Tibial artery (tissue), 4 donors: ENCODE data around the gene GRM7.

Source experiments
- DNase-seq, 2 donors: peaks; one replicate each; pipeline ENCODE4 v3.0.0-alpha.2; 2019
- H3K27ac ChIP-seq, 2 donors: fragments of 200-600 bp; sonication (generic) in 1 of 2; 1 replicate in 1 of 2; 2 replicates in 1 of 2; pipeline ENCODE4 v1.5.1; 2018 to 2019; ENCODE audit warnings: mild to moderate bottlenecking in 1 of 2
- H3K27me3 ChIP-seq, 2 donors: fragments of 200-600 bp; sonication (generic) in 1 of 2; one replicate each; pipeline versions ENCODE4 v1.5.1 to v1.6.0; 2016 to 2019
- H3K36me3 ChIP-seq, 3 donors: fragments of 200-600 bp; sonication (generic) in 2 of 3; one replicate each; pipeline ENCODE4 v1.5.1; 2016 to 2019; ENCODE audit warnings: mild to moderate bottlenecking in 2 of 3
- H3K4me1 ChIP-seq, 4 donors: fragments of 200-600 bp; sonication (generic) in 2 of 4; 1 replicate in 3 of 4; 2 replicates in 1 of 4; pipeline ENCODE4 v1.5.1; 2016 to 2019
- H3K4me3 ChIP-seq, 2 donors: fragments of 200-600 bp; sonication (generic) in 1 of 2; 1 replicate in 1 of 2; 2 replicates in 1 of 2; pipeline ENCODE4 v1.5.1; 2018 to 2019; ENCODE audit warnings: mild to moderate bottlenecking in 2 of 2
- H3K9me3 ChIP-seq, 3 donors: fragments of 200-600 bp; sonication (generic) in 1 of 3; one replicate each; pipeline ENCODE4 v1.5.1; 2016 to 2019
- intact Hi-C: fragments of 100-400 bp; cut with DNase I; formaldehyde crosslinking; loops from one replicate; pipeline ENCODE4 v1.15.0; 2023; ENCODE audit warnings: low total_unique reads
- TF ChIP-seq, protein P1 (sequence below), 2 experiments: fragments of 200-600 bp in 1 of 2; fragments of 450-650 bp in 1 of 2; IDR thresholded peaks; one replicate each; pipeline ENCODE4 v1.5.1; 2017 to 2019; ENCODE audit warnings: antibody characterized with exemption in 2 of 2, mild to moderate bottlenecking in 1 of 2, moderate library complexity in 1 of 2

The GRM7 gene

DNA sequence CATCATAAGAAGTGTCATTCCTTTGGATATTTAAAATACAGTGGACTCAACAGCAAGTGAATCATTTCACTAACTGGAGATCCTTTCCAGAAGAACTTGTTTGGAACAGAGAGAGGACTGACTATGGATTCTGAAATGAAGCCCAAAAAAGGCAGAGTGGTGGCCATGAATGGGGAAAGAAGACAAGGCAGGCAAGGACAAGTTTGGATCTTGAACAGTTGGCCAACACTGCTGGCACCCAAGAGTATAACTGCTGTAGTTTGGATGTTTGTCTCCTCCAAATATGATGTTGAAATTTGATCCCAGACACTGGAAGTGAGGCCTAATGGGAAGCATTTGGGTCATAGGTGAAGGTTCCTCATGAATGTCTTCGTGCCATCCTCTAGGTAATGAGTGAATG is 686.9 kb downstream of the GRM7 start:
- TF ChIP-seq, protein P1, sequence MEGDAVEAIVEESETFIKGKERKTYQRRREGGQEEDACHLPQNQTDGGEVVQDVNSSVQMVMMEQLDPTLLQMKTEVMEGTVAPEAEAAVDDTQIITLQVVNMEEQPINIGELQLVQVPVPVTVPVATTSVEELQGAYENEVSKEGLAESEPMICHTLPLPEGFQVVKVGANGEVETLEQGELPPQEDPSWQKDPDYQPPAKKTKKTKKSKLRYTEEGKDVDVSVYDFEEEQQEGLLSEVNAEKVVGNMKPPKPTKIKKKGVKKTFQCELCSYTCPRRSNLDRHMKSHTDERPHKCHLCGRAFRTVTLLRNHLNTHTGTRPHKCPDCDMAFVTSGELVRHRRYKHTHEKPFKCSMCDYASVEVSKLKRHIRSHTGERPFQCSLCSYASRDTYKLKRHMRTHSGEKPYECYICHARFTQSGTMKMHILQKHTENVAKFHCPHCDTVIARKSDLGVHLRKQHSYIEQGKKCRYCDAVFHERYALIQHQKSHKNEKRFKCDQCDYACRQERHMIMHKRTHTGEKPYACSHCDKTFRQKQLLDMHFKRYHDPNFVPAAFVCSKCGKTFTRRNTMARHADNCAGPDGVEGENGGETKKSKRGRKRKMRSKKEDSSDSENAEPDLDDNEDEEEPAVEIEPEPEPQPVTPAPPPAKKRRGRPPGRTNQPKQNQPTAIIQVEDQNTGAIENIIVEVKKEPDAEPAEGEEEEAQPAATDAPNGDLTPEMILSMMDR (IDR thresholded peaks at IDR 0.05) = no peak
- Histone ChIP-seq H3K4me1 (peaks cover 0 to 5% (median 0%) of the 10 kb centered on the region in 4 donors), H3K9me3 (peaks cover 0 to 3% (median under 1%) of the 10 kb centered on the region in 3 donors), H3K36me3 (no peaks in the 10 kb centered on the region), H3K4me3 (no peak overlapping the region), H3K27ac (no peak overlapping the region), H3K27me3 (no peaks in the 10 kb centered on the region)
- intact Hi-C loops = no loop called here
- DNase-seq = peak in 1 of 2 donors; percentile 39

DNA sequence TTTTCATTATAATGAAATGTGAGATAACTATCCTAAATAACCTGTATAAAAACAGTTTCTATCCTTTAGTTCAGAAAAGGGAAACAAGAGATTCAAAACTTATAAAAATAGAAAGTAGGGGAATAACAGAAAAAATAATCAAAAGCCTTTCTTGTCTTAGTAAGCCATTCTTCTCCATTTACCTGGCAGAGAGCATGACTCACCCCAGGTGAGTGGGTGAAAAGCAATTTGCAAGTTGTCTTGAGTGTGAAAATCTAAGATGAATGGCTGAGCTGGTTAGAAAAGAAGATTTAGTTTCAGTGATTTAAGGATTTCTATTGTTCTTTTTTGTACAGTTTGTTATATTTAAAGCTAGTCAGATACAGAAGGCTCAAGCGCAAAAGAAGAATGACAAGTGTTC is 702.0 kb downstream of the GRM7 start:
- Histone ChIP-seq H3K4me1 (no peaks in the 10 kb centered on the region), H3K36me3 (no peaks in the 10 kb centered on the region), H3K4me3 (no peak overlapping the region), H3K9me3 (no peaks in the 10 kb centered on the region), H3K27ac (no peak overlapping the region), H3K27me3 (no peaks in the 10 kb centered on the region)
- TF ChIP-seq, protein P1 (IDR thresholded peaks at IDR 0.05) = no peak
- intact Hi-C loops = no loop called here
- DNase-seq = no peak

DNA sequence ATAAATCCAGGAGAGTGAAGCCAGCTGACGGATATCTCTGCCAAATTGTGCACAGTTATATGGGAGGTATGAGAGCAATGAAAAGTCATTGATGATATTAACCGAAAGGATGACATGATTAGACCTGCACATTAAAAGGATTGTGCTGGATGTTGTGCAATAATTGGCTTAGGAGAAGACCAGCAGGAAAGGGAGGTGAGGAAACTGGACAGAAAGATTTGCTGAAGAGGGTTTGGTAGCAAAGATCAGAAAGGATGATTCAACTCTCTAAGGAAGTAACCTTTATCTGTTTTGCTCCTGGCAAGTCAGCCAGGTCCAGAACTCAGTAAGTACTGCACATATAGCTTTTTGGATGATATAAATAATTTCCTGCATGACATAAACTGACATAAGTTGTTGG is 704.7 kb downstream of the GRM7 start:
- no peak overlapping the region for H3K4me3 ChIP-seq
- H3K27ac ChIP-seq = no peak overlapping the region
- H3K36me3 ChIP-seq = no peaks in the 10 kb centered on the region
- TF ChIP-seq, protein P1 (IDR thresholded peaks at IDR 0.05) = no peak
- no peaks in the 10 kb centered on the region for H3K27me3 ChIP-seq
- no peaks in the 10 kb centered on the region for H3K4me1 ChIP-seq
- DNase-seq = no peak
- intact Hi-C loops = no loop called here
- peaks cover 0 to 1% (median 0%) of the 10 kb centered on the region in 3 donors for H3K9me3 ChIP-seq

DNA sequence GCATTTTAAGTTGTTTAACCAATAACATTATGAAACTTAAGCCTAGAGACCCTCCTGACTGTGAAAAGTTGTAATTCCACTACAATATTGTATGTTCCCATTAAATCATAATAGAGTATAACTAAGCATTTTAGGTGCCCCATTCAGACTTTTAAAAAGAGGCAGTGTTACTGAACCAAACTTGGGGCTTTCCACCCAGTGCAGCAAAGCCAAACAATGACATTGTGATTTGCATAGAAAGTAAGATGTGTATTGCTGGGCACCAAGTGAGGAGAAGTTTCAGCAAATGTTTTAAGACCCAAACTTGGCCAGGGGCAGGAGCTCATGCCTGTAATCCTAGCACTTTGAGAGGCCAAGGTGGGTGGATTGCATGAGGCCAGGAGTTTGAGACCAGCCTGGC is 706.2 kb downstream of the GRM7 start:
- TF ChIP-seq, protein P1 (IDR thresholded peaks at IDR 0.05) = no peak
- Histone ChIP-seq H3K4me3 (no peak overlapping the region), H3K36me3 (no peaks in the 10 kb centered on the region), H3K4me1 (no peaks in the 10 kb centered on the region), H3K27me3 (no peaks in the 10 kb centered on the region), H3K27ac (no peak overlapping the region), H3K9me3 (peaks cover 0 to 7% (median 0%) of the 10 kb centered on the region in 3 donors)
- DNase-seq = no peak
- intact Hi-C loops = no loop called here

DNA sequence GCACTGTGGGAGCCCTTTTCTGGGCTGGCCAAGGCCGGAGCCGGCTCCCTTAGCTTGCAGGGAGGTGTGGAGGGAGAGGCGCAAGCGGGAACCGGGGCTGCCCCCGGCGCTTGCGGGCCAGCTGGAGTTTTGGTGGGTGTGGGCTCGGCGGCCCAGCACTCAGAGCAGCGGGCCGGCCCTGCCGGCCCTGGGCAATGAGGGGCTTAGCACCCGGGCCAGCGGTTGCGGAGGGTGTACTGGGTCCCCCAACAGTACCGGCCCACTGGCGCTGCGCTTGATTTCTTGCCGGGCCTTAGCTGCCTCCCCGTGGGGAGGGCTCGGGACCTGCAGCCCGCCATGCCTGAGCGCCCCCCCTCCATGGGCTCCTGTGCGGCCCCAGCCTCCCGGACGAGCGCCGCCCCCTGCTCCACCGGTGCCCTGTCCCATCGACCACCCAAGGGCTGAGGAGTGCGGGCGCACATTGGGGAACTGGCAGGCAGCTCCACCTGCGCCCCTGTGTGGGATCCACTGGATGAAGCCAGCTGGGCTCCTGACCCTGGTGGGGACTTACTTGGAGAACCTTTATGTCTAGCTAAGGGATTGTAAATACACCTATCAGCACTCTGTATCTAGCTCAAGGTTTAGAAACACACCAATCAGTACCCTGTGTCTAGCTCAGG is 707.7 kb downstream of the GRM7 start:
- intact Hi-C loops = no loop called here
- Histone ChIP-seq H3K4me1 (peaks cover 0 to 11% (median 4%) of the 10 kb centered on the region in 4 donors), H3K27ac (no peak overlapping the region), H3K27me3 (no peaks in the 10 kb centered on the region), H3K9me3 (peaks cover 0 to 7% (median 0%) of the 10 kb centered on the region in 3 donors), H3K36me3 (no peaks in the 10 kb centered on the region), H3K4me3 (no peak overlapping the region)
- TF ChIP-seq, protein P1 (IDR thresholded peaks at IDR 0.05) = no peak
- no peak for DNase-seq
